Measurements from ENCODE around the gene KLHL15.

KLHL15 gene

GRCh38 chrX:23993012-23993633 is 33.9 kb downstream of the KLHL15 start:
- H3K4me2 ChIP-seq (ENCODE audit: insufficient read depth, low read length) = no peak overlapping the region
- peaks cover 49% of the 10 kb centered on the region for H3K79me2 ChIP-seq (ENCODE audit: insufficient read depth, low read length)
- ATAC-seq (ENCODE audit: insufficient read depth, low read depth) = no peak
- H3K27ac ChIP-seq (ENCODE audit: low read length) = no peak overlapping the region
- TF ChIP-seq CTCF (IDR thresholded peaks at IDR 0.05; ENCODE audit: borderline replicate concordance, extremely low read depth, low read length, poor library complexity, severe bottlenecking) (no peak), EZH2 (IDR thresholded peaks at IDR 0.05; ENCODE audit: borderline replicate concordance, low read depth, low read length, severe bottlenecking) (no peak)
- H3K4me3 ChIP-seq (ENCODE audit: low read depth in 1 of 2, low read length in 2 of 2) = no peak overlapping the region
- no peak overlapping the region for H2AFZ ChIP-seq (ENCODE audit: low read depth, low read length)
- no peak overlapping the region for H3K9ac ChIP-seq (ENCODE audit: low read depth, low read length)
- H4K20me1 ChIP-seq (ENCODE audit: insufficient read depth, low read length) = no peaks in the 10 kb centered on the region; the same call in 1 of the 2 replicates
- H3K9me3 ChIP-seq (ENCODE audit: insufficient read depth, low read length, severe bottlenecking) = no peaks in the 10 kb centered on the region
- no peaks in the 10 kb centered on the region for H3K27me3 ChIP-seq (ENCODE audit: insufficient read depth, low read length, poor library complexity)
- peaks cover 41% of the 10 kb centered on the region for H3K36me3 ChIP-seq (ENCODE audit: insufficient read depth, low read length)
- DNase-seq = no peak
- no peaks in the 10 kb centered on the region for H3K4me1 ChIP-seq (ENCODE audit: insufficient read depth, low read length)

- H3K9me3 ChIP-seq (ENCODE audit: insufficient read depth, low read length, severe bottlenecking) = no peaks in the 10 kb centered on the region
- TF ChIP-seq EZH2 (IDR thresholded peaks at IDR 0.05; ENCODE audit: borderline replicate concordance, low read depth, low read length, severe bottlenecking) (no peak), CTCF (IDR thresholded peaks at IDR 0.05; ENCODE audit: borderline replicate concordance, extremely low read depth, low read length, poor library complexity, severe bottlenecking) (no peak)
- H3K4me1 ChIP-seq (ENCODE audit: insufficient read depth, low read length) = no peaks in the 10 kb centered on the region
- no peak overlapping the region for H3K4me3 ChIP-seq (ENCODE audit: low read depth in 1 of 2, low read length in 2 of 2)
- H3K4me2 ChIP-seq (ENCODE audit: insufficient read depth, low read length) = no peak overlapping the region
- peaks cover 53% of the 10 kb centered on the region for H3K79me2 ChIP-seq (ENCODE audit: insufficient read depth, low read length)
- H2AFZ ChIP-seq (ENCODE audit: low read depth, low read length) = no peak overlapping the region
- peaks cover 48% of the 10 kb centered on the region for H3K36me3 ChIP-seq (ENCODE audit: insufficient read depth, low read length)
- ATAC-seq (ENCODE audit: insufficient read depth, low read depth) (no peak), DNase-seq (no peak)
- H3K27ac ChIP-seq (ENCODE audit: low read length) = no peak overlapping the region
- H3K9ac ChIP-seq (ENCODE audit: low read depth, low read length) = no peak overlapping the region
- H3K27me3 ChIP-seq (ENCODE audit: insufficient read depth, low read length, poor library complexity) = no peaks in the 10 kb centered on the region
- no peaks in the 10 kb centered on the region; the same call in 1 of the 2 replicates for H4K20me1 ChIP-seq (ENCODE audit: insufficient read depth, low read length)
Observed at GRCh38 chrX:23992431-23992830, 34.6 kb downstream of the KLHL15 start.

- no peaks in the 10 kb centered on the region for H3K4me1 ChIP-seq (ENCODE audit: insufficient read depth, low read length)
- TF ChIP-seq EZH2 (IDR thresholded peaks at IDR 0.05; ENCODE audit: borderline replicate concordance, low read depth, low read length, severe bottlenecking) (no peak), CTCF (IDR thresholded peaks at IDR 0.05; ENCODE audit: borderline replicate concordance, extremely low read depth, low read length, poor library complexity, severe bottlenecking) (no peak)
- DNase-seq = no peak
- no peak overlapping the region for H3K9ac ChIP-seq (ENCODE audit: low read depth, low read length)
- H4K20me1 ChIP-seq (ENCODE audit: insufficient read depth, low read length) = no peaks in the 10 kb centered on the region; the same call in 1 of the 2 replicates
- peaks cover 64% of the 10 kb centered on the region for H3K36me3 ChIP-seq (ENCODE audit: insufficient read depth, low read length)
- H3K9me3 ChIP-seq (ENCODE audit: insufficient read depth, low read length, severe bottlenecking) = no peaks in the 10 kb centered on the region
- no peaks in the 10 kb centered on the region for H3K27me3 ChIP-seq (ENCODE audit: insufficient read depth, low read length, poor library complexity)
- H3K27ac ChIP-seq (ENCODE audit: low read length) = no peak overlapping the region
- no peak overlapping the region for H2AFZ ChIP-seq (ENCODE audit: low read depth, low read length)
- H3K4me2 ChIP-seq (ENCODE audit: insufficient read depth, low read length) = no peak overlapping the region
- ATAC-seq (ENCODE audit: insufficient read depth, low read depth) = no peak
- no peak overlapping the region for H3K4me3 ChIP-seq (ENCODE audit: low read depth in 1 of 2, low read length in 2 of 2)
- H3K79me2 ChIP-seq (ENCODE audit: insufficient read depth, low read length) = peaks cover 51% of the 10 kb centered on the region
Observed at GRCh38 chrX:23990455-23990854, 36.5 kb downstream of the KLHL15 start.

Data from DND-41 (cell line).